LNCAP (cell line): ENCODE results near the gene ARHGAP32.

Experiments used
- CTCF ChIP-seq: fragments of 450-650 bp; IDR thresholded peaks from 2 replicates; pipeline ENCODE4 v1.5.1; 2017; ENCODE audit warnings: mild to moderate bottlenecking

ARHGAP32 gene

DNA sequence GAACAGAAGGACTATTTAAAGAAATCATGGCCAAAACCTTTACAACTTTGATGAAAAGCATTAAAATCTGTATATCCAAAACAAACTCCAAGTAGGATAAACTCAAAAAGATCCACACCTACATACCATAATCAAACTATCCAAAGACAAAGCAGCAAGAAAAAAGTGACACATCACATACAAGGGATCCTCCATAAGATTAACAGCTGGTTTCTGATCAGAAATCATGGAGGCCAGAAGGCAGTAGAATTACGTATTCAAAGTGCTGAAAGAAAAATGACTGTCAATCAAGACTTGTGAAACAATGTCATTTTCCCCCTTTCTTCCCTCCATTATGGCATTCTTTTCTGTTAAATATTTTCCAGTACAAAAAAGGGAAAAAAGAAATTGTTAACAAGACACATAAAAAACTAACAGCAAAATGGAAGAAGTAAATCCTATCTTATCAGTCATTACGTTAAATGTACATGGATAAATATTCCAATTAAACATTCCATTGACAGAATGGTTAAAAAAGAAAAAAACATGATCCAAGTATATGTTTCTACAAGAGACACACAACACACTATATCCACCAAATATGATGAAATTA lies 34.2 kb upstream of the ARHGAP32 start:
- TF ChIP-seq CTCF: no peak

GRCh38 chr11:129225190-129225589 lies 33.1 kb upstream of the ARHGAP32 start:
- TF ChIP-seq CTCF: no peak

DNA sequence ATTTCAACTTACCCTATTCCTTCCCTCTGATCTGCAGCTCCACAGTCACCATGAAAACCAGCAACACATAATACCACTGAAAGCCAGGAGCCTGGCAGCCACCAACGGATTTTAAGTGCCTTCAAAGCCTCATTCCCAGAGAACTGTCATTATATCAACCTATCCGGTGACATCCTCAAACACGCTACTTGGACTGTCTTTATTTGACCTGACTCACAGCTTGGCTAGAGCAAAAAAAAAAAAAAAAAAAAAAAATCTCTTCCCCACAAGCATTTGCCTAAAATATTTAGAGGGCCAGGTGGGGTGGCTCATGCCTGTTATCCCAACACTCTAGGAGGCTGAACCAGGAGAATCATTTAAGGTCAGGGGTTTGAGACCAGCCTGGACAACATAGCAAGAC lies 32.4 kb upstream of the ARHGAP32 start:
- TF ChIP-seq CTCF: no peak

DNA sequence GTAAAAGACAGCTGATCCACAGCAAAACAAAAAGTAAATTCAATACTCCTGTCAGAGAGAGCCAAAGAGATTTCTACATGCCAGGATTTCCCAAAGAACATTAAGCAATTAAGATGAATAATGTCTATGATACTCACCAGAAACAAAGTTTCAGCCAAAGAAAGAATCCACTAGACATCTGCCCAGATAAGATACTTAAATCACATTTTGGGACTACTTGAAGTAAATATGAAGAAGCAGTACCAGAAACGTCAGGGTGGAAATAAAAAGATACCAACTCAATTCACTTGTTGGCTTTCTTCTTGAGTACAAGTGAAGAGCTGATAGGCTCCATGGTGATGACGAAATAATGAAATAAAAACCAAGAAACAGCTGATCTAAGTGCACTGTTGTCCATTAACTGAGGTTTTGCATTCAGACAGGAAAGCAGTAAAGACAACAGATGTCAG lies 31.6 kb upstream of the ARHGAP32 start:
- no peak for TF ChIP-seq CTCF

GRCh38 chr11:129223260-129223659 lies 31.1 kb upstream of the ARHGAP32 start:
- no peak for TF ChIP-seq CTCF

DNA sequence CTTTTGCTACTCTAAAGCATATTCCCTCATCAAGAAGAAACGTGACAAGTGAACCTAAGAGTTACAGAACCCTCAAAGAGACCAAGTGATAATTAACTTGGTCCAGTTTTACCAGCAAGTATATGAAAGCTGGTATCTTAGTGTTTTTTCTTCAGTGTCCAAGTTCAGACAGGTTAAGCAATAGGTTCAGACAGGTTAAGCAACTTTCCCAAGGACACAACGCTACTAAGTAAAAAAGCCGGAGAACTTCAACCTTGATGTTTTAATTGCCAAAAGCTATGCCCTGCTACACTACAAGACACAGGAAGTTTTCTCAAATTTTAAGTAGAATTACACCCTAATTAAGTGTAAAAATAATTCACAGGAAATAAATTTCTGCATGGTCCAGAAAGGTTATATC lies 30.0 kb upstream of the ARHGAP32 start:
- no peak for TF ChIP-seq CTCF

DNA sequence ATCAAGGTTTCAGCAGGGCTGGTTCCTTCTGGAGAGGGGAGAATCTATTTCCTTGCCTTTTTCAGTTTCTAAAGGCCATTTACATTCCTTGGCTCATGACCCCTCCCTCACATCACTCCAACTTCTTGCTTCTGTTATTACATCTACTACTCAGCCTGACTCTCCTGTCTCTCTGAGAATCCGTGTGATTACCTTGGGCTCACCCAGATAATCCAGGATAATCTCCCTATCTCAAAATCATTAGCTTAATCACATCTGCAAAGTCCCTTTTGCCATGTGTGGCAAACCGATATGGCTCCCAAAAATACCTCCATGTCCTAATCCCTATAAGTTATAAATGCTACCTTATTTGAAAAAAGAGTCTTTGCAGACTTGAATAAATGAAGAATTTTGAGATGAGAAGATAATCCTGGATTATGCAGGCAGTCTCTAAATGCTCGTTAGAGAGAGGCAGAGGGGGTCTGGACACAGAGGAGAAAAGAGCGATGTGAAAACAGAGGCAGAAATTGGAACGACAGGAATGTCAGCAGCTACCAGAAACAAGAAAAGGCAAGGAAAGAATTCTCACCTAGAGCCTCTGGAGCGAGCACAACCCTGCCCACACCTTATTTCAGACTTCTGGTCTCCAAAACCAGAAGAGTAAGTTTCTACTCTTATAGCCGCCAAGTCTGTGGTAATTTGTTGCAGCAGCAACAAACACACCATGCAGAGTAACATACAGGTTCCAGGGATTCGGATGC lies 23.6 kb upstream of the ARHGAP32 start:
- TF ChIP-seq CTCF: no peak
